ENCODE data around the gene CCNY.

GRCh38 chr10:35438718-35439571 lies 102.6 kb downstream of the CCNY start:
- no peak for TF ChIP-seq CTCF (IDR thresholded peaks at IDR 0.05)
- no peak for TF ChIP-seq ZFX (IDR thresholded peaks at IDR 0.05; ENCODE audit: borderline replicate concordance)
